IPS-18a (cell line): ENCODE measurements around the gene ALKBH4.

Source experiments
- H3K27ac ChIP-seq: one replicate; pipeline ENCODE4 v1.5.1; 2013; ENCODE audit warnings: low read length
- H3K27me3 ChIP-seq: one replicate; pipeline ENCODE4 v1.6.1; 2013; ENCODE audit warnings: mild to moderate bottlenecking, low read length; ENCODE audit not compliant: control insufficient read depth, insufficient read depth
- H3K36me3 ChIP-seq: one replicate; pipeline ENCODE4 v1.6.1; 2013; ENCODE audit warnings: low read depth, low read length; ENCODE audit not compliant: control insufficient read depth
- H3K4me1 ChIP-seq: one replicate; pipeline ENCODE4 v1.6.1; 2013; ENCODE audit warnings: low read depth, low read length; ENCODE audit not compliant: control insufficient read depth
- H3K4me3 ChIP-seq: one replicate; pipeline ENCODE4 v1.5.1; 2013; ENCODE audit warnings: low read length
- H3K9ac ChIP-seq: one replicate; pipeline ENCODE4 v1.6.1; 2013; ENCODE audit warnings: mild to moderate bottlenecking, low read length, moderate library complexity
- H3K9me3 ChIP-seq: one replicate; pipeline ENCODE4 v1.6.1; 2013; ENCODE audit warnings: low read depth, low read length; ENCODE audit not compliant: control insufficient read depth

The ALKBH4 gene

DNA sequence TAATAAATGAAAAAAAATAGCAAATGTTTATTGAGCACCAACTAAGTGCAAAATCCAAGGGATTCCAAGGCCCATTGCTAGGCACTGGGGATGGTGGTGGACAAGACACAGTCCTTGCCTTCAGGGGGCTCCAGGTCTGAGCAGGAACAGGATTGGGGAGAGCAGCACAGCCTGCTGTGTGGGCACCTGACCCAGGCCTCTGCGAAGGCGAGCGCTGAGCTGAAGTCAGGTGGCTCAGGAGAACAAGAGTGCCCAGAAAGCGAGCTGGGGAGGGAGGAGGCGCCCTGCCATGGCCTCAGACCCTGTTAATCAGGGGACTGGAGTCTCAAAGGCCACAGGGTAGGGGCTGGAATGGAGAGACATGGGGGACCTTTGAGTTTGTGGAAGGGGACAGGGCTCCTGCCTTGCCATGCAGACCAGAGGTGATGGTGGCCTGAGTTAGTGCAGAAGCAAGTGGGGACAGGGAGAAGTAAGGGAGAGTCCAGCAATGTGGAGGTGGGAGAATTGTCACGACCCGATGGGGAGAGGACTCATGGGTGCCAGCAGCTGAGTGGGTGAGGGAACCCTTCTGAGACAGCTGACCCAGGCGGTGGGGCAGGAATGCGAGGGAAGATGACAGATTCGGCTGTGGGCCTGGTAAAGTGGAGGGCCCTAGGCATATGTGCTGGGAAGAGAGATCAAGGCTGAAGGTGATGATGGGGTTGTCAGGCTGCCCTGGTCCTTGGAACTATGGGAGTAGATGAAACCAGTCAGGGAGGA is 35.3 kb downstream of the ALKBH4 start:
- Histone ChIP-seq H3K27me3 (no peaks in the 10 kb centered on the region), H3K9ac (no peak overlapping the region), H3K4me3 (no peak overlapping the region), H3K4me1 (peaks cover 2% of the 10 kb centered on the region), H3K36me3 (peaks cover 8% of the 10 kb centered on the region), H3K27ac (no peak overlapping the region), H3K9me3 (no peaks in the 10 kb centered on the region)

DNA sequence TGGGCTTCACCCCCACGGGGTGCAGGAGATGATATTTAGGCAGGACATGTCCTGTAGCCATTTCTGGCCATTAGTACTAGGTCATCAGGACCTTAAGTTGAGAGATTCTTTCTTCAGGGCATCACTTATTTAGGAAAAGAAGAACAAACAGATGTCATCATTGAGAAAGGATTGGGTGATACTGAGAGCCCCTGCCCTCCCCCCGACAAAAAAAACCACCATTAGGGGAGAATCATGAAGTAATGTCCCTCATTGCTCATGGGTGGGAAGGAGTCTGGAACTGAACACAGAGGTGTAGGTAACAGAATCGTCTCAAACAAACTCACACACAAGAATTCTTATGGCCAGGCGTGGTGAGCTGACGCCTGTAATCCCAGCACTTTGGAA is 37.7 kb downstream of the ALKBH4 start:
- H3K9me3 ChIP-seq = no peaks in the 10 kb centered on the region
- no peak overlapping the region for H3K4me3 ChIP-seq
- H3K9ac ChIP-seq = no peak overlapping the region
- no peak overlapping the region for H3K27ac ChIP-seq
- no peaks in the 10 kb centered on the region for H3K4me1 ChIP-seq
- H3K36me3 ChIP-seq = peaks cover 8% of the 10 kb centered on the region
- H3K27me3 ChIP-seq = no peaks in the 10 kb centered on the region

GRCh38 chr7:102426268-102427018 is 38.2 kb downstream of the ALKBH4 start:
- no peak overlapping the region for H3K4me3 ChIP-seq
- H3K9me3 ChIP-seq = no peaks in the 10 kb centered on the region
- no peak overlapping the region for H3K27ac ChIP-seq
- H3K9ac ChIP-seq = no peak overlapping the region
- H3K36me3 ChIP-seq = peaks cover 8% of the 10 kb centered on the region
- no peaks in the 10 kb centered on the region for H3K27me3 ChIP-seq
- no peaks in the 10 kb centered on the region for H3K4me1 ChIP-seq

DNA sequence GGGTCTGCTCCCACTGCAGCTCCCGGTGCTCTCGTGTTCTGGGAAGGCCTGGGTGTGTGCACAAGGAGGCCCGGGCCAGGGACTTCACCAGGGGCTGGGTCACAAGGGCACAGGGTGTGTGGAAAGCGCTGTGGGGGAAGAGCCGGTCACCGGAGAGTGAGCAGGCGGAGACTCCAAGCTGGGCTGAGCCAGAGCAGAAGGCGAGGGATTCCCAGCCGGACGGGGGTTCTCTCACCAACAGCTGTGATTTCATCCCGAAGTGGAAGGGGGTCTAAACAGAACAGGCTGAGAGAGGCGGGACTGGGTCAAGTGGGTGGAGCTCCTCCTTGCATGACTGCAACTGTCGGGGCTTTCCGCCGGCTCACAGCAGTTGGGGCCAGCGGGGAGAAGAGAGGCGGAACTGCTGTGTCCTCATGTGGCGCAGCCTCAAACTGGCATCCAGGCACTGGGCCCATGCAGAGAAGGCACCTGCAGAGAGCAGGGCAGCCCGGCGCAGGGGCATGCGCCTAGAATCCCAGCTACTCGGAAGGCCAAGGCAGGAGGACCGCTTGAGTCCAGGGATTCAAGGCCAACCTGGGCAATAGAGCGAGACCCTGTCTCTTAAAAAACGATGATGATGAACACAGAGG is 38.9 kb downstream of the ALKBH4 start:
- no peak overlapping the region for H3K9ac ChIP-seq
- no peak overlapping the region for H3K27ac ChIP-seq
- H3K4me1 ChIP-seq = no peaks in the 10 kb centered on the region
- H3K27me3 ChIP-seq = no peaks in the 10 kb centered on the region
- no peak overlapping the region for H3K4me3 ChIP-seq
- no peaks in the 10 kb centered on the region for H3K9me3 ChIP-seq
- H3K36me3 ChIP-seq = peaks cover 12% of the 10 kb centered on the region

GRCh38 chr7:102424787-102425218 is 39.9 kb downstream of the ALKBH4 start:
- Histone ChIP-seq H3K27ac (no peak overlapping the region), H3K27me3 (no peaks in the 10 kb centered on the region), H3K36me3 (peaks cover 17% of the 10 kb centered on the region), H3K4me3 (no peak overlapping the region), H3K4me1 (no peaks in the 10 kb centered on the region), H3K9ac (no peak overlapping the region), H3K9me3 (no peaks in the 10 kb centered on the region)

DNA sequence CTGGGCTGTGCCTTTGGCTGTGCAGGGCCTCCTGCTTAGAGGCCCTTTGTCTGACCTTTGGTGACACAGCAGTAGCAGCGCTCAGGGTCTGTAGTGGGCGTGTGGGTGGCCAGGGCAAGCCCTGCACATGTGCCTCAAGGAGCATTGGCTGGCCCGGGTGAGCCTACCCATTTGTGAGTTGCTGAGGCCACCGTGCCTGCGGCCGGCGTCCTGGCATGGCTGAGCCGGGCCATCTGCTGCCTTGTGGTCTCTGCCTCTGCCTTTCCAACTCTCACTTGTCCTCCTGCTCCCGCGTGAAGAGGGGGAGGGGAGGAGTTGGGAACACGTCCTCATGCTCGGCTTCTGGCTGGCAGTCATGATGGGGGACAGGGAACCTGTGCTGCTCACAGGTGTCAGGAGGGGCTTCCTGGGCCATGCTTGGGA is 40.5 kb downstream of the ALKBH4 start:
- no peak overlapping the region for H3K4me3 ChIP-seq
- no peaks in the 10 kb centered on the region for H3K9me3 ChIP-seq
- no peak overlapping the region for H3K9ac ChIP-seq
- no peaks in the 10 kb centered on the region for H3K4me1 ChIP-seq
- H3K27me3 ChIP-seq = no peaks in the 10 kb centered on the region
- peaks cover 17% of the 10 kb centered on the region for H3K36me3 ChIP-seq
- H3K27ac ChIP-seq = no peak overlapping the region

- Histone ChIP-seq H3K9me3 (no peaks in the 10 kb centered on the region), H3K9ac (no peak overlapping the region), H3K27me3 (no peaks in the 10 kb centered on the region), H3K27ac (no peak overlapping the region), H3K4me1 (no peaks in the 10 kb centered on the region), H3K36me3 (peaks cover 20% of the 10 kb centered on the region), H3K4me3 (no peak overlapping the region)
These were observed 42.9 kb downstream of the ALKBH4 start for GRCh38 chr7:102421706-102422240.

- no peak overlapping the region for H3K27ac ChIP-seq
- H3K4me3 ChIP-seq = no peak overlapping the region
- H3K9ac ChIP-seq = no peak overlapping the region
- no peaks in the 10 kb centered on the region for H3K9me3 ChIP-seq
- peaks cover 23% of the 10 kb centered on the region for H3K36me3 ChIP-seq
- H3K27me3 ChIP-seq = no peaks in the 10 kb centered on the region
- H3K4me1 ChIP-seq = no peaks in the 10 kb centered on the region
These were observed 46.1 kb downstream of the ALKBH4 start for GRCh38 chr7:102418592-102418991.

- H3K4me3 ChIP-seq = no peak overlapping the region
- H3K27me3 ChIP-seq = no peaks in the 10 kb centered on the region
- H3K9ac ChIP-seq = no peak overlapping the region
- H3K27ac ChIP-seq = no peak overlapping the region
- H3K4me1 ChIP-seq = no peaks in the 10 kb centered on the region
- H3K9me3 ChIP-seq = no peaks in the 10 kb centered on the region
- H3K36me3 ChIP-seq = peaks cover 30% of the 10 kb centered on the region
These were observed 47.6 kb downstream of the ALKBH4 start for GRCh38 chr7:102417105-102417504.

DNA sequence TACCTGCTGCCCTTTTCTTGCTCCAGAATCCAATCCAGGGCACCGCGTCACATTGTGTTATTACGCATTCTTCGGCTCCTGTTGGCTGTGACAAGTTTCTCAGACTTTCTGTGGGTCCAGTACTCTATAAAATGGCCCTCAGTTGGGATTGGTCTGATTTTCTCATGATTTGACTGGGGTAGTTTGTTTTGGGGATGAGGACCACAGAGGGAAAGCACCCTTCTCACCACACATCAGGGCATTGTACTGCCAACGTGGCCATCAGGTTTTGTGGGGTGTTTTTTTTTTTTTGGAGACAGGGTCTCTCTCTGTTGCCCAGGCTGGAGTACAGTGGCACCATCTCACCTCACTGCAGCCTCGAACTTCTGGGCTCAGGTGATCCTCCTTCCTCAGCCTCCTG is 48.3 kb downstream of the ALKBH4 start:
- H3K9ac ChIP-seq = no peak overlapping the region
- H3K4me3 ChIP-seq = no peak overlapping the region
- no peaks in the 10 kb centered on the region for H3K27me3 ChIP-seq
- H3K27ac ChIP-seq = no peak overlapping the region
- no peaks in the 10 kb centered on the region for H3K4me1 ChIP-seq
- H3K36me3 ChIP-seq = peaks cover 30% of the 10 kb centered on the region
- H3K9me3 ChIP-seq = no peaks in the 10 kb centered on the region

DNA sequence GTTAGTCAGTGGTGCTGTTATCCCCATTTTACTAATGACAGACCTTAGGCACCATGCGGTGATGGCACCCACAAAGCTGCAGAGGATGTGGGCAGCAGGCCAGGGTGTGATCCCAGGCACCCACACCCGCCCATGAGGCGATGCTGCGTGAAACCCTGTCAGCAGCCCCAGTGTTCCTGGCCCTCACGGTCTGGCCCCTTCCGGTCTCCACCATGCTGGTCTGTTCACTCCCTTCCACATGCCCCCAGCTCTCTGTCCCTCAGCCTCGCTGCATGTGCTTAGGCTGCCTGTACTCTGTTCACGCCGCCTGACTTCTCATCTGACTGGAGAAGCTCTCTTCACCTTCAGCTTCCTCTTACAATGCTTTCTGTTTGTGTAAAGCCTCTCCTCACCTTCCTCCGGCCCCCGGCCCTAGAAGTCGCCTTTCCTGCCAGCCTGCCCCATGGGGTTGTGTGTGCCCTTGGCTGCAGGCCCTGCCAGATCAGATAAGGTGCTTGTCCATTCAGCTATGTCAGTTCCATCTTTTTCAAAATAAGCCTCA is 48.9 kb downstream of the ALKBH4 start:
- Histone ChIP-seq H3K27ac (no peak overlapping the region), H3K9me3 (no peaks in the 10 kb centered on the region), H3K4me3 (no peak overlapping the region), H3K27me3 (no peaks in the 10 kb centered on the region), H3K36me3 (peaks cover 30% of the 10 kb centered on the region), H3K9ac (no peak overlapping the region), H3K4me1 (no peaks in the 10 kb centered on the region)
